ENCODE data around the gene TMEM222. TPM values are rescaled to one million over a fixed set of nuclear protein-coding genes. Genes with fewer than 3 reads are reported as not detected.

The TMEM222 gene
- total and polyA plus RNA-seq, 12 donors = 30.7 to 73.2 (median 49.8) TPM

DNA sequence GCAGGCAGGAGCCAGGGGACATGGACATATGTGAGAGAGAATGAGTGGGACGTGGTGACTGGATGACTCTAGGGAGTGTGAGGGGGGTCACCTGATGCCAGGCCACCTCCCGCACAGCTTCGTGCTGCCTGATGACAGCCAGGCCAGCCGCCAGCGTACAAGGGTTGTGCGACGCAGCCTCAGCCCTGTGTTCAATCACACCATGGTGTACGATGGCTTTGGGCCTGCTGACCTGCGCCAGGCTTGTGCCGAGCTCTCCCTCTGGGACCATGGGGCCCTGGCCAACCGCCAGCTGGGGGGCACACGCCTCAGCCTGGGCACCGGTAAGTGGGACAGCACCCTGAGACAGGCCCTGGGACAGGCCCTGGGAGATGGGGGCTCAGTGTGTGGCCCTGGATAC lies 31.2 kb downstream of the TMEM222 start:
- H3K9me3 ChIP-seq (replicated peaks in 1 of 3) = no peaks in the 10 kb centered on the region
- H3K4me3 ChIP-seq = no peak overlapping the region
- TF ChIP-seq, protein P1, sequence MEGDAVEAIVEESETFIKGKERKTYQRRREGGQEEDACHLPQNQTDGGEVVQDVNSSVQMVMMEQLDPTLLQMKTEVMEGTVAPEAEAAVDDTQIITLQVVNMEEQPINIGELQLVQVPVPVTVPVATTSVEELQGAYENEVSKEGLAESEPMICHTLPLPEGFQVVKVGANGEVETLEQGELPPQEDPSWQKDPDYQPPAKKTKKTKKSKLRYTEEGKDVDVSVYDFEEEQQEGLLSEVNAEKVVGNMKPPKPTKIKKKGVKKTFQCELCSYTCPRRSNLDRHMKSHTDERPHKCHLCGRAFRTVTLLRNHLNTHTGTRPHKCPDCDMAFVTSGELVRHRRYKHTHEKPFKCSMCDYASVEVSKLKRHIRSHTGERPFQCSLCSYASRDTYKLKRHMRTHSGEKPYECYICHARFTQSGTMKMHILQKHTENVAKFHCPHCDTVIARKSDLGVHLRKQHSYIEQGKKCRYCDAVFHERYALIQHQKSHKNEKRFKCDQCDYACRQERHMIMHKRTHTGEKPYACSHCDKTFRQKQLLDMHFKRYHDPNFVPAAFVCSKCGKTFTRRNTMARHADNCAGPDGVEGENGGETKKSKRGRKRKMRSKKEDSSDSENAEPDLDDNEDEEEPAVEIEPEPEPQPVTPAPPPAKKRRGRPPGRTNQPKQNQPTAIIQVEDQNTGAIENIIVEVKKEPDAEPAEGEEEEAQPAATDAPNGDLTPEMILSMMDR (IDR thresholded peaks at IDR 0.05) = no peak
- TF ChIP-seq POLR2A (IDR thresholded peaks at IDR 0.05) = no peak
- no peak overlapping the region for H3K27ac ChIP-seq
- peaks cover 0 to 42% of the 10 kb centered on the region in 2 donors for H3K36me3 ChIP-seq (replicated peaks in 1 of 2)
- DNase-seq = no peak
- peaks cover 4% of the 10 kb centered on the region for H3K27me3 ChIP-seq
- intact Hi-C loops (cut with DNase I) = loop anchor here in 1 of 2 donors (10.0 kb wide), 1 partner anchor 48 kb away; no protein-coding TSS in a partner anchor
- H3K4me1 ChIP-seq (replicated peaks in 1 of 2) = peaks cover 0 to 17% of the 10 kb centered on the region in 2 donors
- 90 to 97% (median 93%) methylated on average over 6 to 13 of the region's 13 CpGs for WGBS, 4 donors

GRCh38 chr1:27353629-27354028 lies 31.7 kb downstream of the TMEM222 start:
- TF ChIP-seq POLR2A (IDR thresholded peaks at IDR 0.05) = no peak
- TF ChIP-seq, protein P1 (IDR thresholded peaks at IDR 0.05) = no peak
- intact Hi-C loops (cut with DNase I) = loop anchor here in 1 of 2 donors (10.0 kb wide), 1 partner anchor 49 kb away; no protein-coding TSS in a partner anchor
- Histone ChIP-seq H3K36me3 (replicated peaks in 1 of 2) (peaks cover 0 to 46% of the 10 kb centered on the region in 2 donors), H3K4me1 (replicated peaks in 1 of 2) (peaks cover 0 to 17% of the 10 kb centered on the region in 2 donors), H3K4me3 (no peak overlapping the region), H3K27me3 (peaks cover 4% of the 10 kb centered on the region), H3K27ac (no peak overlapping the region), H3K9me3 (replicated peaks in 1 of 3) (no peaks in the 10 kb centered on the region)
- no peak for DNase-seq
- 86 to 96% (median 96%) methylated on average over 1 to 3 of the region's 3 CpGs; no CpG with 5 or more reads in 1 of the 4 donors for WGBS, 4 donors

DNA sequence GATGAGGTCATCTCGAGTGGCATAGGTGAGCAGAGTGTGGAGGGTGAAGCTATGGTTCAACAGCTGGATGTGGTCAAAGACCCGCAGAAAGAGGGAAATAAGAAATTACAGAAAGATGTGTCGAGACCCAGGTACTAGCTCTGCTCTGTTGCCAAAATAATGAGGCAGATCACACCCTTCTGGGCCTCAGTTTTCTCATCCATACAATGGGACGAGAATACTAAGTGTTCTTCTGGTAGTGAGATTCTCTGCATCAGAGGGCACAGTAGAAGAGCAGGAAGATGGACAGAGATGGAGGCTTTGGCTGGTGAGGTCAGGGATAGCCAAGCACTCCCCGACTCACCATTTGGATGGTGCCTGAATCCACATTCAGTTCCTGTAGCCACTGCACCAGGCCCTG lies 33.7 kb downstream of the TMEM222 start:
- WGBS, 4 donors = 89 to 92% (median 90%) methylated on average over 4 to 5 of the region's 5 CpGs

DNA sequence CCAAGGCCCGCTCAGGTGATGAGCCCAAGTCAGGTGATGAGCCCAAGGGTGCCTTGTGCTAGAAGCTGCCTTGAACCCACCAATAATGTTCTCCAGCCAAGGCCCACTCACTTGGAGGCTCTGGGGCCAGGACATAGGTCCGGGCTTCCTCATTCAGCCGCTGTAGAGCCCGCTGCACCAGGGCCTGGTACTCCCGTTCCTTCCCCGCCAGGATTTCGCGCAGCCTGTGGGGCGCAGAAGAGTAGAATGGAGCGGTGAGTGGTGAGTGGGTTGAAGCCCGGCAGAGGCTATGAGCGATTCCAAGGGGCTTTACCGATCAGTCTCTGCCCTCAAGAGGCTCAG lies 34.3 kb downstream of the TMEM222 start:
- TF ChIP-seq POLR2A (IDR thresholded peaks at IDR 0.05) = no peak
- TF ChIP-seq, protein P1 (IDR thresholded peaks at IDR 0.05) = no peak
- no peak for DNase-seq
- Histone ChIP-seq H3K36me3 (replicated peaks in 1 of 2) (peaks cover 0 to 52% of the 10 kb centered on the region in 2 donors), H3K4me1 (replicated peaks in 1 of 2) (peaks cover 0 to 5% of the 10 kb centered on the region in 2 donors), H3K9me3 (replicated peaks in 1 of 3) (no peaks in the 10 kb centered on the region), H3K27ac (no peak overlapping the region), H3K27me3 (no peaks in the 10 kb centered on the region), H3K4me3 (no peak overlapping the region)
- intact Hi-C loops (cut with DNase I) = loop anchor here (5.0 to 10.0 kb wide), 2 partner anchors 36 to 51 kb away; partner anchors contain the start of gene GPR3 (in 2 of the 2)
- WGBS, 4 donors = 94 to 98% (median 95%) methylated on average over 9 to 13 of the region's 13 CpGs

More for the DNA sequence above, 33.7 kb downstream of the TMEM222 start:
- H3K4me1 ChIP-seq (replicated peaks in 1 of 2) = peaks cover 0 to 5% of the 10 kb centered on the region in 2 donors
- no peaks in the 10 kb centered on the region for H3K9me3 ChIP-seq (replicated peaks in 1 of 3)
- H3K27me3 ChIP-seq = peaks cover 1% of the 10 kb centered on the region
- TF ChIP-seq, protein P1 (IDR thresholded peaks at IDR 0.05) = no peak
- no peak for TF ChIP-seq POLR2A (IDR thresholded peaks at IDR 0.05)
- peaks cover 0 to 46% of the 10 kb centered on the region in 2 donors for H3K36me3 ChIP-seq (replicated peaks in 1 of 2)
- DNase-seq = no peak
- H3K4me3 ChIP-seq = no peak overlapping the region
- H3K27ac ChIP-seq = no peak overlapping the region
- intact Hi-C loops (cut with DNase I) = loop anchor here (5.0 to 10.0 kb wide), 2 partner anchors 37 to 51 kb away; partner anchors contain the start of gene GPR3 (in 2 of the 2)
